IMR-90 (cell line): ENCODE measurements around the gene LRRC2. TPM values are rescaled to one million over a fixed set of nuclear protein-coding genes. Genes with fewer than 3 reads are reported as not detected.

Source experiments
- ATAC-seq: fragments of 200-7000 bp; cut with Tn5 transposase; 2 replicates; pipeline ENCODE4 v1.9.1; 2020; ENCODE audit warnings: low read depth, mild to moderate bottlenecking, moderate library complexity
- BruUV-seq: library from RNA; stranded (reverse); fragments of 400-500 nt; replicated peaks from 2 replicates; lab custom pipeline; 2021; lab: Mats Ljungman, UMichigan
- CTCF ChIA-PET: fragments of 300-600 bp; formaldehyde crosslinking; extraction: SDS; loops from one replicate; lab custom pipeline; 2021; ENCODE audit warnings: antibody characterized with exemption; lab: Yijun Ruan, JAX
- POLR2A ChIA-PET: fragments of 300-600 bp; sonication (Branson Sonifier 250); formaldehyde crosslinking; loops from one replicate; lab custom pipeline; 2022; ENCODE audit warnings: antibody characterized with exemption; ENCODE audit not compliant: unreplicated experiment; lab: Charles Lee
- DNase-seq: peaks from one replicate; pipeline ENCODE4 v3.0.0; 2013
- H2AFZ ChIP-seq: replicated peaks from 2 replicates; pipeline ENCODE3; 2013; ENCODE audit warnings: low read length, mild to moderate bottlenecking; ENCODE audit not compliant: poor library complexity
- H2AK5ac ChIP-seq: 2 replicates; pipeline ENCODE4 v1.6.1; 2013; ENCODE audit warnings: low read depth, low read length, inconsistent platforms
- H2AK9ac ChIP-seq: replicated peaks from 2 replicates; pipeline ENCODE3; 2013; ENCODE audit warnings: mild to moderate bottlenecking, low read depth, low read length, moderate library complexity; ENCODE audit not compliant: poor library complexity
- H2BK120ac ChIP-seq: 2 replicates; pipeline ENCODE4 v1.6.1; 2013; ENCODE audit warnings: low read depth, low read length, inconsistent platforms
- H2BK15ac ChIP-seq: 3 replicates; pipeline ENCODE4 v1.6.1; 2013; ENCODE audit warnings: low read depth, low read length, inconsistent platforms
- H2BK20ac ChIP-seq: 2 replicates; pipeline ENCODE4 v1.6.1; 2013; ENCODE audit warnings: low read depth, mild to moderate bottlenecking, inconsistent platforms, low read length, moderate library complexity
- H2BK5ac ChIP-seq: 2 replicates; pipeline ENCODE4 v1.6.1; 2013; ENCODE audit warnings: mild to moderate bottlenecking, low read depth, low read length, inconsistent platforms; ENCODE audit not compliant: poor library complexity, severe bottlenecking
- H3K14ac ChIP-seq: replicated peaks from 2 replicates; pipeline ENCODE4 v1.6.1; 2013; ENCODE audit warnings: low read depth, low read length, inconsistent platforms
- H3K18ac ChIP-seq: 2 replicates; pipeline ENCODE4 v1.6.1; 2013; ENCODE audit warnings: low read depth, low read length, control low read depth
- H3K23ac ChIP-seq: 2 replicates; pipeline ENCODE4 v1.6.1; 2013; ENCODE audit warnings: low read depth, low read length, inconsistent platforms
- H3K27ac ChIP-seq: 2 replicates; pipeline ENCODE4 v1.5.1; 2013; ENCODE audit warnings: mild to moderate bottlenecking, control low read depth, low read length; ENCODE audit not compliant: insufficient read depth
- H3K27me3 ChIP-seq: 2 replicates; pipeline ENCODE4 v1.6.1; 2013; ENCODE audit warnings: low read length; ENCODE audit not compliant: control insufficient read depth, insufficient read depth
- H3K36me3 ChIP-seq: 2 replicates; pipeline ENCODE4 v1.6.1; 2013; ENCODE audit warnings: low read length, mixed read lengths; ENCODE audit not compliant: control insufficient read depth, insufficient read depth
- H3K4ac ChIP-seq: 2 replicates; pipeline ENCODE4 v1.6.1; 2013; ENCODE audit warnings: low read depth, low read length, inconsistent platforms
- H3K4me1 ChIP-seq: 2 replicates; pipeline ENCODE4 v1.6.1; 2013; ENCODE audit warnings: low read length, mixed read lengths; ENCODE audit not compliant: control insufficient read depth, insufficient read depth
- H3K4me2 ChIP-seq: 2 replicates; pipeline ENCODE4 v1.6.1; 2013; ENCODE audit warnings: low read depth, mild to moderate bottlenecking, control low read depth, low read length, moderate library complexity
- H3K4me3 ChIP-seq: 2 replicates; pipeline ENCODE4 v1.5.1; 2013; ENCODE audit warnings: low read depth, mild to moderate bottlenecking, control low read depth, low read length, moderate library complexity; ENCODE audit not compliant: insufficient read depth
- H3K56ac ChIP-seq: 2 replicates; pipeline ENCODE4 v1.6.1; 2013; ENCODE audit warnings: low read length, inconsistent platforms; ENCODE audit not compliant: insufficient read depth; ENCODE audit errors: extremely low read depth
- H3K79me1 ChIP-seq, 2 experiments: 2 replicates each; pipeline ENCODE4 v1.6.1; 2013; ENCODE audit warnings: low read length in 2 of 2, inconsistent platforms in 1 of 2, low read depth in 1 of 2
- H3K9ac ChIP-seq: 2 replicates; pipeline ENCODE4 v1.6.1; 2013; ENCODE audit warnings: low read depth, low read length, control low read depth
- H3K9me1 ChIP-seq: 2 replicates; pipeline ENCODE4 v1.6.1; 2013; ENCODE audit warnings: low read length, inconsistent platforms; ENCODE audit not compliant: insufficient read depth
- H3K9me3 ChIP-seq: 2 replicates; pipeline ENCODE4 v1.6.1; 2013; ENCODE audit warnings: low read length; ENCODE audit not compliant: control insufficient read depth, insufficient read depth
- H4K20me1 ChIP-seq: 2 replicates; pipeline ENCODE4 v1.6.1; 2013; ENCODE audit warnings: low read length, inconsistent platforms; ENCODE audit not compliant: insufficient read depth
- H4K5ac ChIP-seq: 2 replicates; pipeline ENCODE4 v1.6.1; 2013; ENCODE audit warnings: mild to moderate bottlenecking, low read depth, low read length, control low read depth
- H4K8ac ChIP-seq, 2 experiments: 2 replicates each; pipeline ENCODE4 v1.6.1; 2013; ENCODE audit warnings: low read depth in 2 of 2, low read length in 2 of 2, control low read depth in 1 of 2, inconsistent platforms in 1 of 2
- H4K91ac ChIP-seq: 2 replicates; pipeline ENCODE4 v1.6.1; 2013; ENCODE audit warnings: low read depth, low read length, inconsistent platforms; ENCODE audit not compliant: insufficient read depth
- BHLHE40 ChIP-seq: fragments of 150-350 bp; IDR thresholded peaks from 2 replicates; pipeline ENCODE4 v1.6.1; 2016; ENCODE audit warnings: mild to moderate bottlenecking, low read depth, low read length
- CHD1 ChIP-seq: IDR thresholded peaks from 2 replicates; pipeline ENCODE4 v1.6.1; 2012; ENCODE audit warnings: low read depth, low read length, improper control_type of control experiment
- FOS ChIP-seq: fragments of 150-350 bp; IDR thresholded peaks from 2 replicates; pipeline ENCODE4 v1.6.1; 2016; ENCODE audit warnings: low read depth, low read length
- MAFK ChIP-seq: IDR thresholded peaks from 2 replicates; pipeline ENCODE4 v1.6.1; 2012; ENCODE audit warnings: low read depth, low read length, improper control_type of control experiment
- MAZ ChIP-seq: IDR thresholded peaks from 2 replicates; pipeline ENCODE4 v1.6.1; 2012; ENCODE audit warnings: low read depth, mild to moderate bottlenecking, low read length, improper control_type of control experiment, moderate library complexity, borderline replicate concordance
- MXI1 ChIP-seq: IDR thresholded peaks from 2 replicates; pipeline ENCODE4 v1.6.1; 2012; ENCODE audit warnings: low read depth, mild to moderate bottlenecking, low read length, moderate library complexity, borderline replicate concordance
- RAD21 ChIP-seq: IDR thresholded peaks from 2 replicates; pipeline ENCODE4 v1.6.1; 2012; ENCODE audit warnings: low read length, improper control_type of control experiment
- RCOR1 ChIP-seq: IDR thresholded peaks from 2 replicates; pipeline ENCODE4 v1.6.1; 2012; ENCODE audit warnings: mild to moderate bottlenecking, low read length, improper control_type of control experiment; ENCODE audit not compliant: insufficient replicate concordance
- WGBS, 2 experiments: methylation state at CpG; one replicate each; pipeline versions ENCODE4 v1.1.5 to v1.1.7; 2013; ENCODE audit warnings: missing lambda C conversion rate in 2 of 2; ENCODE audit not compliant: insufficient read length in 1 of 2; ENCODE audit errors: extremely low coverage in 2 of 2; 5-methylcytosine and 5-hydroxymethylcytosine counted together
- dilution Hi-C: fragments of 300-500 bp; cut with HindIII; formaldehyde crosslinking; loops from one replicate; pipeline ENCODE4 v1.14.3; 2018; ENCODE audit warnings: low sequenced_read_pairs; ENCODE audit not compliant: unreplicated experiment
- in situ Hi-C: fragments of 300-500 bp; cut with MboI; formaldehyde crosslinking; loops from 3 replicates; pipeline ENCODE4 v1.14.3; 2019; ENCODE audit warnings: low sequenced_read_pairs, inconsistent platforms, mixed read lengths
- intact Hi-C: fragments of 100-400 bp; cut with micrococcal nuclease; formaldehyde crosslinking; loops from 2 replicates; pipeline ENCODE4 v1.10.0; 2022
- polyA plus RNA-seq, 3 experiments: library from polyadenylated mRNA; depleted of rRNA; stranded (reverse); fragments of >200 nt; gene quantifications; 2 replicates each; pipeline ENCODE4 v1.2.3, GENCODE V29; 2012; ENCODE audit warnings: low replicate concordance in 1 of 3
- total RNA-seq: library from RNA; depleted of rRNA; stranded (reverse); fragments of >200 nt; gene quantifications from 2 replicates; pipeline ENCODE4 v1.2.3, GENCODE V29; 2012
- TF ChIP-seq, protein P1 (sequence below): fragments of 150-350 bp; IDR thresholded peaks from 2 replicates; pipeline ENCODE4 v1.6.1; 2016; ENCODE audit warnings: low read depth, mild to moderate bottlenecking, low read length, moderate library complexity, borderline replicate concordance
- TF ChIP-seq, protein P2 (sequence below): fragments of 150-350 bp; IDR thresholded peaks from 2 replicates; pipeline ENCODE4 v1.6.1; 2017; ENCODE audit warnings: mild to moderate bottlenecking, antibody characterized with exemption, low read length, low read depth

LRRC2 gene
- total and polyA plus RNA-seq, 2 of the 4 experiments (the other 2 are of a cell fraction): 2.9 to 4.1 TPM

DNA sequence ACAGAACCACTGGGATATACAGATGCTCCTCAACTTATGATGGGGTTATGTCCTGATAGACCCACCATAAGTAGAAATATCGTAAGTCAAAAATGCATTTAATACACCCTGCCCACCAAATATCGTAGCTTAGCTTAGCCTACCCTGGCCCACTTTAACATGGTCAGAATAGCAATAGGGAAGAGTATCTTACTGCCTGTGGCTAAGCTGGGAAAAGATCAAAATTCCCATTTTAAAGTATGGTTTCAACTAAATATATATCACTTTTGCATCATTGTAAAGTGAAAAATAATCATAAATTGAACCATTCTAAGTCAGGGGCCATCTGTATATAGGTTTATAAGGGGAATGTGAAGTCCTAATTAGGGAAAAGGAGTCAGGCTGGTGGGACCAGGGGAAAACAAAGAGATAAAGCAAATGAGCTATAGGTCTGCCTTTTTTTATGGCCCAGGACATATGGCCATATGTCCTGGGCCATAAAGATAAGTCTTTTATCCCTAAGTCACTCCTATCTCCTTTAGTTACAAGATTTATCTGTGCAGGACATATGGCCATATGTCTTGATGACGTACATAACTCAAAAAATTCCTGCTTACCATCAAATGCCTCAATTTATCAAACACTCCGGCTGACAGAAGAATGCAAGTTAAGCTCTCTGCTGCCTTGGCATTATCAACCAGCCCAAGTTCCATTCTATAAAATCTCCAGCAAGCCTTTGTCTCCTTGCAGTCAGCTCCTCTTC lies 57.1 kb downstream of the LRRC2 start:
- ChIA-PET CTCF (interaction anchor here (1.2 kb wide), 1 partner anchor 21 kb away, joined by 3 read pairs; no protein-coding TSS in a partner anchor), POLR2A (no interaction called here)
- H3K9me1 ChIP-seq: no peaks in the 10 kb centered on the region
- no peaks in the 10 kb centered on the region for H3K27me3 ChIP-seq
- in situ Hi-C loops (no loop called here), dilution Hi-C loops (no loop called here), intact Hi-C loops (no loop called here)
- no peak overlapping the region for H2AK5ac ChIP-seq
- no peak overlapping the region for H2AFZ ChIP-seq
- no peak overlapping the region; the same call in 1 of the 2 replicates for H3K4ac ChIP-seq
- no peak overlapping the region for H3K4me3 ChIP-seq
- no peak overlapping the region for H3K9ac ChIP-seq
- H4K8ac ChIP-seq: no peak overlapping the region
- H2BK20ac ChIP-seq: no peak overlapping the region
- H2AK9ac ChIP-seq: no peak overlapping the region
- WGBS, 2 experiments: 94% methylated on average over 2 of the region's 4 CpGs; no CpG with 5 or more reads in 1 of the 2 experiments
- peaks cover 5% of the 10 kb centered on the region; the same call in 1 of the 2 replicates for H3K4me1 ChIP-seq
- no peak overlapping the region for H2BK5ac ChIP-seq
- no TSS peak for BruUV-seq
- H3K18ac ChIP-seq: no peak overlapping the region
- no peaks in the 10 kb centered on the region for H4K20me1 ChIP-seq
- TF ChIP-seq, protein P1, sequence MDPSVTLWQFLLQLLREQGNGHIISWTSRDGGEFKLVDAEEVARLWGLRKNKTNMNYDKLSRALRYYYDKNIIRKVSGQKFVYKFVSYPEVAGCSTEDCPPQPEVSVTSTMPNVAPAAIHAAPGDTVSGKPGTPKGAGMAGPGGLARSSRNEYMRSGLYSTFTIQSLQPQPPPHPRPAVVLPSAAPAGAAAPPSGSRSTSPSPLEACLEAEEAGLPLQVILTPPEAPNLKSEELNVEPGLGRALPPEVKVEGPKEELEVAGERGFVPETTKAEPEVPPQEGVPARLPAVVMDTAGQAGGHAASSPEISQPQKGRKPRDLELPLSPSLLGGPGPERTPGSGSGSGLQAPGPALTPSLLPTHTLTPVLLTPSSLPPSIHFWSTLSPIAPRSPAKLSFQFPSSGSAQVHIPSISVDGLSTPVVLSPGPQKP: no peak
- TF ChIP-seq RCOR1: no peak
- no peak for TF ChIP-seq MXI1
- TF ChIP-seq FOS: no peak
- no peak for TF ChIP-seq MAFK
- TF ChIP-seq BHLHE40: no peak
- TF ChIP-seq, protein P2, sequence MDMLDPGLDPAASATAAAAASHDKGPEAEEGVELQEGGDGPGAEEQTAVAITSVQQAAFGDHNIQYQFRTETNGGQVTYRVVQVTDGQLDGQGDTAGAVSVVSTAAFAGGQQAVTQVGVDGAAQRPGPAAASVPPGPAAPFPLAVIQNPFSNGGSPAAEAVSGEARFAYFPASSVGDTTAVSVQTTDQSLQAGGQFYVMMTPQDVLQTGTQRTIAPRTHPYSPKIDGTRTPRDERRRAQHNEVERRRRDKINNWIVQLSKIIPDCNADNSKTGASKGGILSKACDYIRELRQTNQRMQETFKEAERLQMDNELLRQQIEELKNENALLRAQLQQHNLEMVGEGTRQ: no peak
- TF ChIP-seq MAZ: no peak
- no peak for TF ChIP-seq CHD1
- TF ChIP-seq RAD21: no peak
- H3K4me2 ChIP-seq: no peak overlapping the region
- H3K79me1 ChIP-seq: no peaks in the 10 kb centered on the region
- H2BK15ac ChIP-seq: no peak overlapping the region
- DNase-seq (no peak), ATAC-seq (no peak)
- H3K23ac ChIP-seq: no peak overlapping the region
- no peak overlapping the region for H4K5ac ChIP-seq
- H2BK120ac ChIP-seq: no peak overlapping the region
- H3K27ac ChIP-seq: no peak overlapping the region
- no peak overlapping the region for H3K14ac ChIP-seq
- no peak overlapping the region for H3K56ac ChIP-seq
- no peaks in the 10 kb centered on the region; the same call in 1 of the 2 replicates for H3K36me3 ChIP-seq
- no peaks in the 10 kb centered on the region for H3K9me3 ChIP-seq
- no peak overlapping the region for H4K91ac ChIP-seq
